ENCODE results near the gene PFDN4. TPM values are rescaled to one million over a fixed set of nuclear protein-coding genes. Genes with fewer than 3 reads are reported as not detected.

Gene PFDN4
- total RNA-seq, 1 donor from 2014 or later = 18.9 TPM

- Mint-ChIP-seq H3K36me3 (ENCODE audit: unreplicated experiment) (no peaks in the 10 kb centered on the region), H3K27ac (ENCODE audit: unreplicated experiment) (no peak overlapping the region), H3K9me3 (ENCODE audit: unreplicated experiment) (no peaks in the 10 kb centered on the region)
Observed at GRCh38 chr20:54197621-54198604, 10.0 kb upstream of the PFDN4 start.

GRCh38 chr20:54199283-54199682, 8.6 kb upstream of the PFDN4 start:
- H3K9me3 Mint-ChIP-seq (ENCODE audit: unreplicated experiment) = no peaks in the 10 kb centered on the region
- H3K36me3 Mint-ChIP-seq (ENCODE audit: unreplicated experiment) = no peaks in the 10 kb centered on the region
- H3K4me1 Mint-ChIP-seq (ENCODE audit: unreplicated experiment) = no peaks in the 10 kb centered on the region
- no peak for TF ChIP-seq CTCF (IDR thresholded peaks at IDR 0.05)
- peaks cover 28% of the 10 kb centered on the region for H3K27me3 Mint-ChIP-seq (ENCODE audit: unreplicated experiment)
- H3K27ac Mint-ChIP-seq (ENCODE audit: unreplicated experiment) = no peak overlapping the region
- DNase-seq (ENCODE audit: extremely low spot score, unreplicated experiment) = no peak
- H3K4me3 Mint-ChIP-seq (ENCODE audit: unreplicated experiment) = no peak overlapping the region

More at GRCh38 chr20:54197621-54198604, 10.0 kb upstream of the PFDN4 start:
- Mint-ChIP-seq H3K4me1 (ENCODE audit: unreplicated experiment) (no peaks in the 10 kb centered on the region), H3K27me3 (ENCODE audit: unreplicated experiment) (peaks cover 33% of the 10 kb centered on the region), H3K4me3 (ENCODE audit: unreplicated experiment) (no peak overlapping the region)
- TF ChIP-seq CTCF (IDR thresholded peaks at IDR 0.05) = no peak
- no peak for DNase-seq (ENCODE audit: extremely low spot score, unreplicated experiment)

GRCh38 chr20:54199721-54200176, 8.1 kb upstream of the PFDN4 start:
- H3K4me3 Mint-ChIP-seq (ENCODE audit: unreplicated experiment) = no peak overlapping the region
- peaks cover 32% of the 10 kb centered on the region for H3K27me3 Mint-ChIP-seq (ENCODE audit: unreplicated experiment)
- peak; percentile 91 for TF ChIP-seq CTCF (IDR thresholded peaks at IDR 0.05)
- no peaks in the 10 kb centered on the region for H3K4me1 Mint-ChIP-seq (ENCODE audit: unreplicated experiment)
- DNase-seq (ENCODE audit: extremely low spot score, unreplicated experiment) = no peak
- no peaks in the 10 kb centered on the region for H3K36me3 Mint-ChIP-seq (ENCODE audit: unreplicated experiment)
- no peaks in the 10 kb centered on the region for H3K9me3 Mint-ChIP-seq (ENCODE audit: unreplicated experiment)
- no peak overlapping the region for H3K27ac Mint-ChIP-seq (ENCODE audit: unreplicated experiment)

GRCh38 chr20:54200487-54201267, 7.2 kb upstream of the PFDN4 start:
- Mint-ChIP-seq H3K36me3 (ENCODE audit: unreplicated experiment) (no peaks in the 10 kb centered on the region), H3K9me3 (ENCODE audit: unreplicated experiment) (no peaks in the 10 kb centered on the region), H3K27ac (ENCODE audit: unreplicated experiment) (no peak overlapping the region), H3K4me3 (ENCODE audit: unreplicated experiment) (no peak overlapping the region), H3K27me3 (ENCODE audit: unreplicated experiment) (peaks cover 36% of the 10 kb centered on the region), H3K4me1 (ENCODE audit: unreplicated experiment) (no peaks in the 10 kb centered on the region)
- no peak for DNase-seq (ENCODE audit: extremely low spot score, unreplicated experiment)
- no peak for TF ChIP-seq CTCF (IDR thresholded peaks at IDR 0.05)

All from osteocyte (in vitro differentiated cells).